Fibroblast of skin of back (primary cell): ENCODE results near the gene FFAR1.

Experiments
- DNase-seq: peaks from one replicate; pipeline ENCODE4 v3.0.0-alpha.2; 2013

The FFAR1 gene

DNA sequence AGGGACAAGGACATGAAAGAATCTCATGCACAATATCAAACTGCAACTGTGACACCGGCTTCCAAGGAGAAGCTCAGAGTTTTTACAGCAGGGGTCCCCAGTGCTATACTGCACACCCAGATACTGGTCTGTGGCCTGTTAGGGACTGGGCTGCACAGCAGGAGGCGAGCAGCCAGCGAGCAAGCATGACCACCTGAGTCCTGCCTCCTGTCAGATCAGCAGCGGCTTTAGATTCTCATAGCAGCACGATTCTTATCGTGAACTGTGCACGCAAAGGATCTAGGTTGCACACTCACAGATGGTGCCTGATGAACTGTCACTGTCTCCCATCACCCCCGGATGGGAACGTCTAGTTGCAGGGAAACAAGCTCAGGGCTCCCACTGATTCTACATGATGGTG lies 31.8 kb upstream of the FFAR1 start:
- DNase-seq, result no peak

DNA sequence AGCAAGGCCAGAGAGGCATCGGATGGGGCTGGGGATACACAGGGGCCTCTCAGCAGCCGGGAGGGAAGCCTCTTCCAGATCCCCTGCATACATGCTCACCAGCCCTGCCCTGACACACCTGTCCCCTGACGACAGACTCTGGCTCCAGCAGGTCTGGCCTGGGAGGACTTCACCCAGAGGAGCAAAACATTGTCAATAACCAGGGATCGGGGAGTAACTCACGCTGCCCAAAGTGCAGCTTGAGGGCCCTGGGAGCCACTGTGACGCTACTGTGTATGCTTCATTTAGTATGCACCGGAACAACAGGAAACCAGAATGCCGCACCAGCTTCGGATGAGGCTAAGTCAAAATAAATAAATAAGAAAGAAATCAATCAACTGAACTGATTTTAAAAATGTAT lies 31.1 kb upstream of the FFAR1 start:
- no peak for DNase-seq

DNA sequence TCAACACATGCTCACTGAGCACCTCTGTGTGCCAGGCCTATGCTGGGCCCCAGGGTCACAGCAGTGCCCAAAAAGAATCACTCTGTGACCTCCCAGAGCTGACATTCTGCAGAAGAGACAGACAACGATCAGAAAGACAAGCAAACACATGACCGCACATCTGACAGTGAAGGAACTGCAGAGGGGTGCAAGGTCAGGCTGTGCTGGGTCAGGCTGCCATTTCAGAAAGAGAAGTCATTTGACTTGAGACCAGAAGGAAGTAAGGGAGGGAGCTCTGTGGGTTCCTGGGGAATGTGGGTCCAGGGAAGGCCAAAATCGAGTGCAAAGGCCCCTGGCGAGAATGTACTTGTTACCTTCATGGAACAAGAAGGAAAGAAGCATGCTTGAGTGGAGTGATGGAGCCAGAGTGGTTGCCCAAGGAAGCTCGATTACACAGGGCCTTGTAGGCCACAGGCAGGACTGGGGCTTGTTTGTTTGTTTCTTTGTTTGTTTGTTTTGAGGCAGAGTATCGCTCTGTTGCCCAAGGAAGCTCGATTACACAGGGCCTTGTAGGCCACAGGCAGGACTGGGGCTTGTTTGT lies 30.1 kb upstream of the FFAR1 start:
- no peak for DNase-seq

DNA sequence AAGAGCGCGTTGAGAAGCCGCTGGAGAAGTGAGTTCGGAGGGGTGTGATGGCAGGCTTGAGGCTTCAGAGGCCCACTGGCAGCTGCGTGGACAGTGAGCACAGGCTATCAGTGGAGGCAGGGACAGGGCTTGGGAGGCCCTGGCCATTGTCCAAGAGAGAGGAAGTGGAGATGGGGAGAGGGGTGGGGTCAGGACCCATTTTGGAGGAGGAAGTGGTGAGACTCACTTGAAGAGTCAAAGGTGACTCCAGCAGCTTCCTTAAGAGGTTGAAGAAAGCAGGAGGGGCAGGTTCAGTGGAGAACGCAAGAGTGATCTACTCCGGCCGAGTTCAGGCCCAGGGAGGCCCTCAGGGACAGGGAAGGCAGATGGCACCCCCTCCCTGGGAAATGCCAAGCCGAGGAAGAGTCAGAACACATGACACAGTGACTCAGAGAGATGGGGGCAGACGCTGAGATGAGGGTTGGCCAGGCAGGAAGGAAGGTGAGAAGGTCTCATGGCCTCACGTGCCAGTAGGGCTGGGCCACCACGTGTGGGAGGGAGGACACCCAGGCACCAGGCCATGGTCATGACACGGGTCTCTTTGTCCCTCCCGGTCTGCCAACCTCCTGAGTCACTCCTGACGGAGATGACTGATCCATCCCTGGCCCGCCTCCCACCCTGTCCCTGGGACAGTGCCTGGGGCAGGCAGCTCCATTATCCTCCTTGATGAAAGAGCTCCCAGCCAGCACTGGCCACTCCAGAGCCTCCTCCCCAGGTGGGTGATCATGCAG lies 28.8 kb upstream of the FFAR1 start:
- DNase-seq, result peak; percentile 59

DNA sequence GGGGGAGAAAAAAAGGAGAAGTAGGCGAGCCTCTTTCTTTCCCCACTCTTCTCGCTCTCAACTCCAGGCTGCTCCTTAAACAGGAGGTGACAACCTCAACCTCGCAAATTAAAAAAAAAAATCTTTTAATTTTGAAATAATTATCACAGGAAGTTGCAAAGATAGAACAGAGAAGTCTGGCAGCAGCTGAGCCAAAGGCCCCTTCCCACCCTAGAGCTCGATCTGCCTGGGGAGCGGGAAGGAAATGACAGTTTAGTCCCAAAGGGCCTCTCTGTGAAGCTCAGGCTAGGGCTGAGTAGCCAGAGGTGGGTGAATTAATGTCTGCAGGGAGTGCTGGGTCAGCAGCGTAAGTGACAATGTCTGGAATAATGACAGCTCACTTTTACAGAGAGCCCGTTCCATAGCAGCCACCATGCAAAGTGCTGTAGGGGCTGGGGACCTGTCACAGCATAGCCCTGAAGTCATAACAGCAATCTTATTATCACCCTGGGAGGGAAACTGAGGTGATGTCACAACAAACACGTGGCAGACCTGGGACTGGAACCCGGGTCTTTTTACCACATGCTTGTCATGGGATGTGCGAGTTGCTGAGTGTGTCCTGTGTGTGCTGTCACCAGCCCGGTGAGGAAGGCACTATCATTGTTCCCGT lies 27.5 kb upstream of the FFAR1 start:
- DNase-seq, result no peak

DNA sequence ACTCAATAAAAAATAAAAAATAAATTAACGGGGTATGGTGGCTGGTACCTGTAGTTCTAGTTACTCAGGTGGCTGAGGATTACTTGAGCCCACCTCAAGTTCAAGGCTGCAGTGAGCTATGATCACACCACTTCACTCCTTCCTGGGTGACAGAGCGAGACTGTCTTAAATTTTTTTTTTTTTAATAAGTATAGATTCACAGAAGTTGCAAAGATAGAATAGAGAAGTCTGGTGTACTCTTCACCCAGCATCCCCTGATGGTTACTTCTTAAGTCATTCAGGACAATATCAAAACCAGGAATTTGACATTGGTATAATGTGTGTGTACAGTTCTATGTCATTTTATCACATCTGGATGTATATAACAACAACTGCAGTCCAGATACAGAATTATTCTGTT lies 26.4 kb upstream of the FFAR1 start:
- no peak for DNase-seq

DNA sequence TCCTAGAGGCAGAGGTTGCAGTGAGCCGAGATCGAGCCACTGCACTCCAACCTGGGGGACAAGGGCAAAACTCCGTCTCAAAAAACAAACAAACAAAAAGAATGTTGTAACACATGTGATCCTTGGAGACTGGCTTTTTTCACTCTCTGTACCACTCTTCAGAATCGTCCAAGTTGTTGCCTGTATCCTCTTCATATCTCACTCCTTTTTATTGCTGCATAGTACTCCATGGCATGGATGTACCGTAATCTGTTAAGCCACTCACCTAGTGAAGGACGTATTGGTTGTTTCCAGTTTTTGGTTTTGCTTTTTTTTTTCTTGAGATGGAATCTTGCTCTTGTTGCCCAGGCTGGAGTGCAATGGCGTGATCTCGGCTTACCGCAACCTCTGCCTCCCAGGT lies 25.7 kb upstream of the FFAR1 start:
- DNase-seq, result no peak

DNA sequence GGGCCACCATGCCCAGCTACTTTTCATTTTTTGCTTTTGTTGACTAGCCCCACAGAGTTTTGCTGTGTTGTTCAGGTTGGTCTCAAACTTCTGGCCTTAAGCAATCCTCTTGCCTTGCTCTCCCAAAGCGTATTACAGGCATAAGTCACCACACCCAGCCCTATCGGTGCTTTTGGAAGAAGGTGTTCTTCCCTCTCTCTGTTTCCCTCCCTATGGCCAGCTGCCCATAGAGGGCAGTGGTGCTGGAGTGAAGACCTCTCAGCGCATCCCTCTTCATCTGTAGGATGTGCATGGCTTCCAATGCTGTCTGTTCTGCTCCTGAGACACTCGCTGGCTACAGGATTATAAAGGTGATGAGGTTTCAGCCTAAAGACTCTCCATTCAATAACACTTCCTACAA lies 20.1 kb upstream of the FFAR1 start:
- DNase-seq, result no peak

DNA sequence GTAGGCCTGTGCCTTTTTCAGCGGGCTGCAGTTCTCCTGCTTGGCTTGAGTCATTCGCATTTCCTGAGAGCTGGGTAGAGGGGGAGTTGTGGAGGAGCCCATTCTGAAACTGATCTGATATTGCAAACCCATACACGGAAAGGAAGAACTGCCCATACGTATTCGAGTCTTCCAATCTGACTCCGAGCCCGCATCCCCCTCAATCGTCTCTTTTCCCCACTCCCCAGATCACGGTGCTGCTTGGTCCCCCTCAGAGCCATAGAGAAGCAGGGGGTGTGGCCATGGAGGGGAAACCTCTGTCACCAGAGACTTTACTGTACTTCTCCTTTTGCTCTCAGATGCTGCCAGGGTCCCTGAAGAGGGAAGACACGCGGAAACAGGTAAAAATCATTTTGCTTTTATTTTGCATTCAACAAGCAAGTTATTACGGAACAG lies 18.8 kb upstream of the FFAR1 start, which contains the start of gene CD22:
Gene CD22, plus strand, starts transcription at position 337 of the 435 bp plus-strand sequence. CDS start 2,854 bp downstream, outside the sequence.
- DNase-seq, result no peak

DNA sequence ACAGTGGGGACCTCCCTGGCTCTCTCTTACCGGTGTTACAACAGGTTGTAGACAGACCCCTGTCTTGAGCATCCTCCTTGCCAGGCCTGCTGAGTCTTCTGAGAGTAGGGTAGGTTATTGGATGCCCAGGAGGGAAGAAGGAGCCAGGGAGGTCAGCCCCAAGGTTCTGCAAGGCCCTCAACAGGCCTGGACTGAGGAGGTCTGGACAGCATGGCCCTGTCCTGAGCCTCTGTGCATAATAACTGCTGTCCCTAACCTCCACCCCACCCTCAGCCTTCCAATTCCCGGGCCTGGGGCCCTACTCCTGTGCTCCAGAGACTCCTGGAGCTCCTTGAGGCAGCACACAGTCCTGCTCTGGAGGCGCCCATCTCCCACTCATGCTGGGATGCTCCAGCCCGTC lies 18.4 kb upstream of the FFAR1 start:
- DNase-seq, result no peak

DNA sequence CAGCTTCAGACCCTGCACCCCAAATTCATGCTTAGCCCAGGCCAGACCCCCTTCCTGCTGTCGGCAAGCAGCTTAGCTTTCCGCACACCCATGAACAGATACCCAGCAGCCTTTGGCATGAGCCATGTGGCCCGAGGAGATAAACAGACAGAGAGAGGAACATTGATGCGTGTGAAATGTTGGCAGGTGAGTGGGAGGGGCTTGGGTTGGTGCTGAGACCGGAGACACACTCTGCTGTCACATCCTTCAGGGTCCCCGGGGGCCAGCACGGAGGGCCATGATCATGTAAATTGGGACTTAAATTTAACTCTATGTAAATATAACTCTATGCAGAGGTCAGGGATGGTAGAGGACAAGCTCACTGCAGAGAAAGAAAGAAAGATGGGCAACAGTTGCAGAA lies 17.2 kb upstream of the FFAR1 start:
- DNase-seq, result no peak

DNA sequence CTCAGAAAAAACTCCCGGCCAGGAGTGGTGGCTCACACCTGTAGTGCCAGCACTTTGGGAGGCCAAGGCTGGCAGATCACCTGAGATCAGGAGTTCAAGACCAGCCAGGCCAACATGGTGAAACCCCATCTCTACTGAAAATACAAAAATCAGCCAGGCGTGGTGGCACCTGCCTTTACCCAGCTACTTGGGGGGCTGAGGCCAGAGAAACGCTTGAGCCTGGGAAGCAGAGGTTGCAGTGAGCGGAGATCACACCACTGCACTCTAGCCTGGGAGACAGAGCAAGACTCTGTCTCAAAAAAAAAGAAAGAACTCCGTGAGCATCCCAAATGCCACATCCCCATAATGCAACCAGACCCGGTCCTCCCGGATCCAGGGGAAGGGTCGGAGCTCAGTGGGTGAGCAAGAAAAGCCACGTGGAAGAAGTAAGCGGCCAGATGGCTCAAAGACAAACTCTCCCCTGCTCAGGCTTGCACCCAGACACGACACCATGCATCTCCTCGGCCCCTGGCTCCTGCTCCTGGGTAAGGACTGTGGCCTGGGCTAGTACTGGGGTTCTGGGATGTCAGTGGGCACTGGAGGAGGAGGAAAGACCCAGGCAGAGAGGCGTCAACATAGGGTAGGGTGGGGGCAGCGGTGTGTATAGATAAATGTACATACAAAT lies 16.0 kb upstream of the FFAR1 start:
- DNase-seq, result no peak

DNA sequence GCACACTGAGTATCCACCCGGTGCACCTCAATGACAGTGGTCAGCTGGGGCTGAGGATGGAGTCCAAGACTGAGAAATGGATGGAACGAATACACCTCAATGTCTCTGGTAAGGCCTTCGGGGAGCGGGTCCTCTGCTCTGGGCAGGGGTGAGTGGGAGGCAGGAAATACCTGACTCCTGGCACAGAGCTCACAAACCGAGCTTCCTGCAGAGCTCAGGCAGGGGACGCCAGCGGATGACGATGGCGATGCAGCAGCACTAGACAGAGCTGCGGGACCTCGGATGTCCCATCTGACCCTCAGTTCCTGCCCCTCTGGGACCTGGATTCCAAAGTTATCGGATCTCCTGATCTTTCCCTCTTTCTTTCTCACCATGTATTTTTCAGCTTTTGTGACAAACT lies 14.9 kb upstream of the FFAR1 start:
- no peak for DNase-seq

DNA sequence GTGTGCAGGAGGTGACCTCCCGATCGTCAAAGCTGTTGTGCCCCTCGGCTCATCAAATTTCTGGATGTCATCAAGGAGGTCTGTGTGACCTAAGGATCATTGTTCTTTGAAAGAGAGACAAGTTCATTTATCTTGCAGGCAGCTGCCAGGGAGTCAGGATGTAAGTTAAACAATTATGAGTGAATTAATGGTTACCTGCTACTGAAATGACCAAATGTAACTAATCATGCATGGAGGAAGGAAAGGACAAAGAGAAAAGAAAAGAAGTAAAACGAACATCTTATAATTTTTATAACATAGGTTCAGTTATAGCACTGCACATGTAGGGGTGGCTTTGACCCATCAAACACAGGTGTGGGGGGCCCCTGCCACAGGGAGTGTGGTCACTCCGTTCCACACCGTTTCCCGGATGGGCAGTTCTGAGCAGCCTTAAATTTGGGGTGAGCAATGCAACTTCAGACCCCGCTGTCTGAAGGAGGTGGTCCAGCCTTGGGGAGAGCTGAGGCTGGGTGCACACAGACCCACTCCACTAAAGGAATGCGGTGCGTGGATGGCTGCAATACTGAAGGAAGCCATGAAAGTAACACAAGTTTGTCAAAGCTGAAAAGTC lies 13.5 kb upstream of the FFAR1 start:
- DNase-seq, result no peak

DNA sequence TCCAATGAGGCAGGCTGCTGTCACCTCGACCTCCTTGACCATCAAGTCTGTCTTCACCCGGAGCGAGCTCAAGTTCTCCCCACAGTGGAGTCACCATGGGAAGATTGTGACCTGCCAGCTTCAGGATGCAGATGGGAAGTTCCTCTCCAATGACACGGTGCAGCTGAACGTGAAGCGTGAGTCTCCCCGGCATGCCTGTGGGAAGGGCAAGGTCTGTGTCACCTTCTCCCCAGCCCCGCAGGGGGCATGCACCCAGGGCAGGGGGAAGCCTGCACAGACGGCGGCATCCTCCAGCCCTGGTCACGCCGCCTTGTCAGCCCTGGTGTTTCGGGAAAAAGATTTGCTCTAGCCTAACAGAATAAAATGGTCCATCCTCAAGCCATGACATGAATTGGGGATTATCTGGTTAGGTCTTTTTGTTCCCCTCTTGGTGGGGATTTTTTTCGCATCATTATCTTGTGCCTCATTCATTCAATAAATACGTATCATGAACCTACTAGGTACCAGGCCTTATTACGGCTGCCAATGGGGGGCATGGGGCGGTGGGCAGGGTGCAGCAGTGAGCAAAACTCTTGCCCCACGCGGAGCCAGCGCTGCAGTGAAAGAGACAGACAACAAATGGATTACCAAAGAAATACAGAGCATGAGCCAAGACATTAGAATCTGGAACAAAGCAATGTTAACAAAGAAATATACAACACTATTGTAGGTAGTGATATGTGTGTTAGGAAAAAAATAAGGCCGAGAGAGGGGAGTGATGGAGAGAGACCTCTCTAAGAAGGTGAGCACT lies 11.3 kb upstream of the FFAR1 start:
- DNase-seq, result no peak

DNA sequence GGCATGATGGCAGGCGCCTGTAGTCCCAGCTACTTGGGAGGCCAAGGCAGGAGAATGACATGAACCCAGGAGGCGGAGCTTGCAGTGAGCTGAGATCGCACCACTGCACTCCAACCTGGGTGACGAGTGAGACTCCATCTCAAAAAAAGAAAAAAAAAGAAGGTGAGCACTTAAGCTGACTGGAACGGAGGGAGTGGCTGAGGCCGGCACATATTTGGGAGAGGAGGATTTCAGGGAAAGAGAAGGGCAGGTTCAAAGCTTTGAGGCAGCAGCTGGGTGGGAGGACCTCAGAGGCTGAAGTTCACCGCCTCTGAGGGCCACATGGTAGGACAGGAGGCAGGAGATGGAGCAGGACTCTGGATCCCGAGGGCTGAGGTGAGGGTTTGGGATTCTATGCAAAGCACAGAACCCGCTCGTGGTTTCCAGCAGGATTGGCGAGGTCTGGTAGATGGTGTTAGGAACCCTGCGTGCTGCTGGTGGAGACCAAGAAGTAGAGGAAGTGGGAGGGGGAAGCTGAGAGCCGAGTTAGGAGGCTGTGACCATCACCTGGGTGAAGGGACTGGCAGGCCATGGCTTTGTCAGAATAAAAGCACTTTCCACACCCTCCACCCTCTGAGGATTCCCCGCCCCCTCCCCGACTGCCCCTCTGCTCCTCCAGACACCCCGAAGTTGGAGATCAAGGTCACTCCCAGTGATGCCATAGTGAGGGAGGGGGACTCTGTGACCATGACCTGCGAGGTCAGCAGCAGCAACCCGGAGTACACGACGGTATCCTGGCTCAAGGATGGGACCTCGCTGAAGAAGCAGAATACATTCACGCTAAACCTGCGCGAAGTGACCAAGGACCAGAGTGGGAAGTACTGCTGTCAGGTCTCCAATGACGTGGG lies 10.4 kb upstream of the FFAR1 start:
- no peak for DNase-seq

DNA sequence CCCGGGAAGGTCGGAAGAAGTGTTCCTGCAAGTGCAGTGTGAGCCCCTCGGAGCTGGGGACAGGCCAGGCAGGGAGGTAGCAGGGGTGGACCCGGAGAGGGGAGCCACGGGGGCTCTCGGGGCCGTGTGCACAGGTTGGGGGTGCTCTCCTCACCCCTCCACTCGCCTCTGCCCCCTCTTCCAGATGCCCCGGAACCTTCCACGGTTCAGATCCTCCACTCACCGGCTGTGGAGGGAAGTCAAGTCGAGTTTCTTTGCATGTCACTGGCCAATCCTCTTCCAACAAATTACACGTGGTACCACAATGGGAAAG lies 9.8 kb upstream of the FFAR1 start:
- DNase-seq, result no peak

DNA sequence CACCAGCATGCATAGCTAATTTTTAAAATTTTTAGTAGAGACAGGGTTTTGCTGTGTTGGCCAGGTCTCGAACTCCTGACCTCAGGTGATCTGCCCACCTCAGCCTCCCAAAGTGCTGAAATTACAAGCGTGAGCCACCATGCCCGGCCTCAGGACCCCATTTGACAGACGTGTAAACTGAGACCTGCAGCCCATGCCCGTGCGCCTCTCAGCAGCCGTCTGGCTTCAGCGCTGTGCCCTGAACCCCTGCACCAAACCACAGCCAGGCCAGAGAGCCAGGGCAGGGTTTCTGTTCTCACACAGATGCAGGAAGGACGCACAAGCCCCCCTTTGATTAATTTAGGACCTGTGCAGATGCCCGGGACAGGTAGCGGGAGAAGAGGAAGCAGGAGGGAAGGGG lies 7.3 kb upstream of the FFAR1 start:
- DNase-seq, result no peak

DNA sequence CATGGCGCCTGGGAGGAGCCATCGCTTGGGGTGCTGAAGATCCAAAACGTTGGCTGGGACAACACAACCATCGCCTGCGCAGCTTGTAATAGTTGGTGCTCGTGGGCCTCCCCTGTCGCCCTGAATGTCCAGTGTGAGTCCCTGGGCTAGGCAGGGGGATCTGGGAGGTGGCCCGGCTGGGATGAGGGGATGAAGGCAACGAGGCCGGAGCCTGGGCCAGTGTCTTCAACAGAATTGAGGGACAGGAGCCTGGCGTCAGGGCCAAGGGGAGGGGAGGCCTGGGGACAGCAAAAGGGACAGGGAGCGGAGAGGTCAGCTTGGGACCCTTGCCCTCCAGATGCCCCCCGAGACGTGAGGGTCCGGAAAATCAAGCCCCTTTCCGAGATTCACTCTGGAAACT lies 6.7 kb upstream of the FFAR1 start:
- DNase-seq, result no peak

DNA sequence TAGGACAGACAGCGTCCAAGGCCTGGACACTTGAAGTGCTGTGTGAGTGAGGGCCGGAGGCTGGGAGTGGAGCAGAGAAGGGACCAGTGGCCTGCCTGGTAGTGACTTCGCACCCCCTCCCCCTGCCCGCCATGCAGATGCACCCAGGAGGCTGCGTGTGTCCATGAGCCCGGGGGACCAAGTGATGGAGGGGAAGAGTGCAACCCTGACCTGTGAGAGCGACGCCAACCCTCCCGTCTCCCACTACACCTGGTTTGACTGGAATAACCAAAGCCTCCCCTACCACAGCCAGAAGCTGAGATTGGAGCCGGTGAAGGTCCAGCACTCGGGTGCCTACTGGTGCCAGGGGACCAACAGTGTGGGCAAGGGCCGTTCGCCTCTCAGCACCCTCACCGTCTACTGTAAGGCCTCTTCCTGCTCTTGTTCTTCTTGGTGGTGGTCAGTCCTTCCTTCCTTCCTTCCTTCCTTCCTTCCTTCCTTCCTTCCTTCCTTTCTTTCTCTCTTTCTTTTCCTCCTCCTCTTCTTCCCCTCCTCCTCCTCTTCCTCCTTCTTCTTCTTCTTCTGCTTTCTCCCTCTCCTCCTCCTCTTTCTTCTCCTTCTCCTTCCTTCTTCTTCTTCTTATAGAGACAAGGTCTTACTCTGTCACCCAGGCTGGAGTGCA lies 6.0 kb upstream of the FFAR1 start:
- no peak for DNase-seq

DNA sequence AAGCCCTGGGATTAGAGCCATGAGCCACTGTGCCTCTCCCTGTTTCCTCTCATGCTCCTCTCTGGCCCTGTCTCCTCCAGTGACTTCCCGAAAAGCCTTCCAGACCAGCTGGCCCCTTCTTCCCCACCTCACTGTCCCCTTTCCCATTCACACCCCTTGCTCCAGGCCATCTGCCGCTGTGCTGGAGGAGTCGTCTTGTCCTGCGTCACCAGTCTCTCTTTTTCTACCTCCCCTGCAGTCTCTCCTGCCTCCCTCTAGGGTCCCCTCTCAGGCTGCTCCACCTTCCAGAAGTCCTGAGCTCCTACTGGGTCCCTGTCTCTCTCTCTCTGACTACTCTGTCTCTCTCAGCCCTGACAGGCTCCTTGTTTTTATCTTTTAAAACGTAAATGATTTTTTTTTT lies 5.3 kb upstream of the FFAR1 start:
- no peak for DNase-seq
